Ecto neural progenitor cell (in vitro differentiated cells): Measurements from ENCODE around the gene GFRA1.
A peak's percentile ranks its signal among the peaks of the same experiment; 100 is the strongest.

Source experiments
- DNase-seq: peaks from one replicate; pipeline ENCODE4 v3.0.0-alpha.2; 2018; ENCODE audit warnings: low spot score

The GFRA1 gene

GRCh38 chr10:116125180-116125579 is 147.8 kb downstream of the GFRA1 start:
- no peak for DNase-seq

- no peak for DNase-seq
Observed at GRCh38 chr10:116124777-116125176, 148.2 kb downstream of the GFRA1 start.

- no peak for DNase-seq
Observed at GRCh38 chr10:116122664-116123063, 150.3 kb downstream of the GFRA1 start.

- DNase-seq, result no peak
Observed at GRCh38 chr10:116121640-116122525, 151.1 kb downstream of the GFRA1 start.

GRCh38 chr10:116120688-116121455 is 152.1 kb downstream of the GFRA1 start:
- DNase-seq, result peak; percentile 60

GRCh38 chr10:116118847-116119246 is 154.2 kb downstream of the GFRA1 start:
- DNase-seq, result no peak

GRCh38 chr10:116115797-116116196 is 157.2 kb downstream of the GFRA1 start:
- no peak for DNase-seq

GRCh38 chr10:116115036-116115641 is 157.9 kb downstream of the GFRA1 start:
- DNase-seq, result no peak

- DNase-seq, result no peak
Observed at GRCh38 chr10:116113721-116114501, 159.1 kb downstream of the GFRA1 start.

- peak; percentile 31 for DNase-seq
Observed at GRCh38 chr10:116112232-116113231, 160.5 kb downstream of the GFRA1 start.

GRCh38 chr10:116111483-116112095 is 161.4 kb downstream of the GFRA1 start:
- no peak for DNase-seq

GRCh38 chr10:116110736-116111135 is 162.3 kb downstream of the GFRA1 start:
- peak; percentile 15 for DNase-seq

- no peak for DNase-seq
Observed at GRCh38 chr10:116109881-116110280, 163.1 kb downstream of the GFRA1 start.

GRCh38 chr10:116109481-116109880 is 163.5 kb downstream of the GFRA1 start:
- no peak for DNase-seq

GRCh38 chr10:116108095-116108494 is 164.9 kb downstream of the GFRA1 start:
- DNase-seq, result no peak

- DNase-seq, result no peak
Observed at GRCh38 chr10:116106611-116107010, 166.4 kb downstream of the GFRA1 start.

- DNase-seq, result no peak
Observed at GRCh38 chr10:116105264-116105663, 167.7 kb downstream of the GFRA1 start.

- no peak for DNase-seq
Observed at GRCh38 chr10:116104210-116104932, 168.6 kb downstream of the GFRA1 start.

- DNase-seq, result no peak
Observed at GRCh38 chr10:116103668-116104067, 169.3 kb downstream of the GFRA1 start.
